Renal cortex interstitium (tissue), 15 donors: ENCODE measurements around the gene ALG6. TPM values are rescaled to one million over a fixed set of nuclear protein-coding genes. Genes with fewer than 3 reads are reported as not detected.
A peak's percentile ranks its signal among the peaks of the same experiment; 100 is the strongest.

ENCODE experiments used
- DNase-seq, 11 donors: peaks; one replicate each; pipeline ENCODE4 v3.0.0-alpha.2; 2013; ENCODE audit warnings: low read depth in 9 of 11, low spot score in 4 of 11; ENCODE audit errors: extremely low read depth in 1 of 11
- long read RNA-seq, 16 experiments: transcript quantifications; one replicate each; lab custom pipeline, GENCODE V29; 2026
- polyA plus RNA-seq, 3 donors: library from polyadenylated mRNA; unstranded; fragments of 120-200 nt; gene quantifications; one replicate each; pipeline ENCODE4 v1.2.1, GENCODE V29; 2013; ENCODE audit not compliant: insufficient read length in 3 of 3

The ALG6 gene
- 10 to 100 TPM; 21.3 to 25.3 (median 24.5) TPM for polyA plus RNA-seq
- long read RNA-seq, donor 1, result 0 reads
- long read RNA-seq, donor 2, partial matches to known transcripts, result 0 of 1 reads
- long read RNA-seq, donor 2, other reads (novel, unspliced or antisense), result 0 of 1 reads
- long read RNA-seq, donor 3, partial matches to known transcripts, result 0 of 11 reads
- long read RNA-seq, donor 3, other reads (novel, unspliced or antisense), result 10 of 11 reads
- long read RNA-seq, donor 4, partial matches to known transcripts, result 0 of 55 reads
- long read RNA-seq, donor 4, other reads (novel, unspliced or antisense), result 51 of 55 reads
- long read RNA-seq, donor 5, result 0 reads
- long read RNA-seq, donor 6, partial matches to known transcripts, result 8 of 9 reads
- long read RNA-seq, donor 6, other reads (novel, unspliced or antisense), result 0 of 9 reads
- long read RNA-seq, donor 7, partial matches to known transcripts, result 0 of 8 reads
- long read RNA-seq, donor 7, other reads (novel, unspliced or antisense), result 8 of 8 reads
- long read RNA-seq, donor 8, partial matches to known transcripts, result 25 of 107 reads
- long read RNA-seq, donor 8, other reads (novel, unspliced or antisense), result 81 of 107 reads
- long read RNA-seq, donor 9, partial matches to known transcripts, result 0 of 5 reads
- long read RNA-seq, donor 9, other reads (novel, unspliced or antisense), result 5 of 5 reads
- long read RNA-seq, donor 10, partial matches to known transcripts, result 19 of 74 reads
- long read RNA-seq, donor 10, other reads (novel, unspliced or antisense), result 54 of 74 reads
- long read RNA-seq, donor 11, partial matches to known transcripts, result 0 of 6 reads
- long read RNA-seq, donor 11, other reads (novel, unspliced or antisense), result 6 of 6 reads
- long read RNA-seq, donor 12, partial matches to known transcripts, result 0 of 1 reads
- long read RNA-seq, donor 12, other reads (novel, unspliced or antisense), result 0 of 1 reads
- long read RNA-seq, donor 13, partial matches to known transcripts, result 48 of 154 reads
- long read RNA-seq, donor 13, other reads (novel, unspliced or antisense), result 106 of 154 reads
- long read RNA-seq, donor 14, partial matches to known transcripts, result 0 of 6 reads
- long read RNA-seq, donor 14, other reads (novel, unspliced or antisense), result 6 of 6 reads
- long read RNA-seq, donor 15, partial matches to known transcripts, result 0 of 1 reads
- long read RNA-seq, donor 15, other reads (novel, unspliced or antisense), result 0 of 1 reads
- long read RNA-seq, donor 16, partial matches to known transcripts, result 42 of 175 reads
- long read RNA-seq, donor 16, other reads (novel, unspliced or antisense), result 129 of 175 reads

DNA sequence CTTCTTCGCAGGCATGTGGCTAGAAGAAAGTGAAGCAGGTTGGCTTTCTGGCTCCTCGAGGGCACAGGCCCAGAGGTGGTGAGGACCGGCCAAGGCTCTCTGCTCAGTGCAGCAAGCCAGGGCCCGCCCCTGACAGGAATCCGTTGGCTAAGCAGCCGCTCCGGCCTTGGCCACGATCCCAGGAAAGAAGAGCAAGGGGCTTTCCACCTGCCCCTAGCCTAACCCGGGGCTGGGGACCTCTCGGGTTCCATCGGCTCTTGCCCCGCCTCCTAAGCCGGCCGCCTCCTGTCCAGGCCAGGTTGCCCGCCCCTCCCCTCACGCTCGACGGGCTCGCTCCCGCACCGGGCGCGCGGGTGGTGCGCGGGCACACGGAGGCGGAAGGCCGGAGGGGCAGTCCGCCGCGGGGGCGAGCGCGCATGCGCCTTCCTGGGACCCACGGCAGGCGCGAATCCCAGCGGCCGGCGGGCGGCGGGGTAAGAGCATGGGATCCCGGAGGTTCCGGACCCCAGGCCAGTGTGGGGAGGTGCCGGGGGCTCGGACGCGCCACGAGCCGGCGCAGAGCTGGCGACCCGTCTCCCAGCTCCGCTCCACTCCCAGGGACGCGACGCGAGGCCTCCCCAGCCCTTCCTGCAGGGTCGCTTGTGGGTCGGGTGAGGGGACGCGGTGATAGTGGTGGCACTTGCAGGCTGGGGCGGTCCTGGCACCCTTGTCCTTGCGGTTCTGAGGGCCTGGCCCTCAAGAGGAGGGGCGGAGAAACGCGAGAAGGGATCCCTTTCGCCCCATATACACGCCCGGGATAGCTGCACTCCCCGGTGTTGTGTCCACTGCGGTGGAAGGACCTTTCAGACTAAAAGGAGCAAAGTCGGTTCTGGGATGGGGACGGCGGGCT lies at the start of gene ALG6:
Gene ALG6 (plus strand): TSS at position 413 of the 889 bp plus-strand sequence. CDS start 3,351 bp downstream, outside the sequence.
- peak; percentile 78 to 96 (median 93) for DNase-seq

DNA sequence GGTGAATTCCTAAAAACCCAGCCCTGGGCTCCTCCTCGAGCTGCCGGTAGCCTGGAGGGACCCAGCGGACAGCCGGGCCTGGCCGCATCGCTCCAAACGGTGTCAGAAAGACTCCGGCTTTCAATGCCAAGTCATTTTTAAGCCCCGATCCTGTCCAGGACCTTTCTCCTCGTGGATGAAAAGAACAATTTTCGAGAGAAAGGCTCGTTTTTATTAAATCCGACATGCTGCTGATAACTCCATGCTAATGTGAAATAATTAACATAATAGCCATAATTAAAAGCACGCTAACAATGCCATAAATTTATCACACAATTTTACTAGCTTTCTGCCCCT lies 49.6 kb upstream of the ALG6 start:
- no peak for DNase-seq

- DNase-seq, result no peak
These were observed 49.0 kb upstream of the ALG6 start for GRCh38 chr1:63318201-63318979.

DNA sequence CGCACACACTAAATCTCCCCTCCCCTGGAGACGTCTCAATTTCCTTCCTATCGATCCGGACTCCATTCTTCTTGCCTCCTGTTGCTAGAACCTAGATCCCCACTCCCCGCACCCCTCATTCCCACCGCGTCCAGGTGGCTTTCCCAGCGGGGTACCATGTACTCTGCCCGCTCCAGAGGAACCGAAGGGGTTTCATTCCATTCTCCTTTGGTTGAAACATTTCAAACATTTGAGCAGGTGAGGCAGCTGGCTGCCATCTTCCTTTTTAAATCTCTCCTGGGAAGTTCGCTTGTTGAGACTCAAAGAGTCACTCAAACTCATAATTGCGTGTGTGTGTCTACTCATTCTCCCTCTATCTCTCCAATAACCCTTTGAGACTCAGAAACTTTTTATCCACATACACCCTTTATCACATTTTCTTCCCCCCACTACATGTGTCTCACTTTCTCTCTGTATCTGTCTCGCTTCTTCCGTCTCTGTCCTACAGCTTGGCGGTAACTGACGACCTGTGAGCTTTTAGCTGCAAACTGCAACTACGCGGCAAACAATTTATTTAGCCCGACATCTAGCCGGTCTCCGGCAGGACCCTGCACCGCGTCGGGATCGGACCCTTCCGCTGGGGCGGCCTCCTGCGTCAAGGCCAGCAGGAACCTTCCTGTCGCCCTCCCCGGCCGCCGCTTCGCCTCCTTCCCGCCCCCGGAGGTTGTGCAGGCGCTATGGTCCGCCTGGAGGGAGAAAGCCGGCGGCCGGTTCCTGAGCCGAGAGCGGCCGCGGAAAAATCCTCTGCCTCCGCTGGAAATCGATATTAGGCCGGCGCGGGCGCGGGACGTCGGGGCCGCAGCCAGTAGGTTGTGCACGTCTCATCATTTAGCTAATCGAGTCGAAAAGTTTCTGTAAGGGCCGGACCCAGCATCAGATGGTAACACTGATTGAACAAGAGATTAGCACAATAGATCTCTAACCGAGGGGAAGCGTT lies 48.1 kb upstream of the ALG6 start:
- no peak for DNase-seq

DNA sequence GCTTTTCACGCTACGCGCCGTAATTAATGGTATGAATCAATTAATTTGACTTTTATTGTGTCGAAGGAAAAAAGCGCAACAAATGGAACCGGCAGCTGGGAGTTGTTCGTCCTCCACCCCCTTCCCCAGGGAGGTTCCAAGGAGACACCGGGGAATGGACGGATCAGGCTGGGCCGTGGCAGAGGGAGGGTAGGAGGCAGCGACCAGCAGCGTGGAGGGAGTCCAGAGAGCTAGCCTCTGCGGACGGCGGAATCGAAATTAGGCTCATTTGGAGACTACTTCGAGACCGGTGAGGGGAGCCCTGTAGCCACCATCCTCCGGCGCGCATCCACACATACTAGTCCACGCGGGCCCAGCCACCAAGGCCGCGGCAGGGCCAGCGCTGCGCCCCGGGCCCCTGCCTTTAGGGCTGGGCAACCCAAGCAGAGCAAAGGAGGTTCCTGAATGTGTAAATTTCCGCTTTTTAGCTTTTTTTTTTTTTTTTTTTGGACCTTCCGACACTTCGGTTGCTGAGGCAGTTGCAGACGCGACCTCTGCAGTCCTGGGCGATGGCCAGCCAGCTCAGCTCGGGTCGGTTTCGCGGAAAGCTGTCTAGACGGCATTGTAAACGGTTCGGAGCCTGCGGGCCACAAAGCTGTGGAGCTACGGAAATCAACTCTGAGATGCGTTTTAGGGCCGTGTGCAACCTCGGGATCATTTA lies 47.3 kb upstream of the ALG6 start:
- DNase-seq, result no peak

GRCh38 chr1:63321066-63321784 lies 46.2 kb upstream of the ALG6 start:
- no peak for DNase-seq

- DNase-seq, result no peak
These were observed 45.7 kb upstream of the ALG6 start for GRCh38 chr1:63321785-63322113.

DNA sequence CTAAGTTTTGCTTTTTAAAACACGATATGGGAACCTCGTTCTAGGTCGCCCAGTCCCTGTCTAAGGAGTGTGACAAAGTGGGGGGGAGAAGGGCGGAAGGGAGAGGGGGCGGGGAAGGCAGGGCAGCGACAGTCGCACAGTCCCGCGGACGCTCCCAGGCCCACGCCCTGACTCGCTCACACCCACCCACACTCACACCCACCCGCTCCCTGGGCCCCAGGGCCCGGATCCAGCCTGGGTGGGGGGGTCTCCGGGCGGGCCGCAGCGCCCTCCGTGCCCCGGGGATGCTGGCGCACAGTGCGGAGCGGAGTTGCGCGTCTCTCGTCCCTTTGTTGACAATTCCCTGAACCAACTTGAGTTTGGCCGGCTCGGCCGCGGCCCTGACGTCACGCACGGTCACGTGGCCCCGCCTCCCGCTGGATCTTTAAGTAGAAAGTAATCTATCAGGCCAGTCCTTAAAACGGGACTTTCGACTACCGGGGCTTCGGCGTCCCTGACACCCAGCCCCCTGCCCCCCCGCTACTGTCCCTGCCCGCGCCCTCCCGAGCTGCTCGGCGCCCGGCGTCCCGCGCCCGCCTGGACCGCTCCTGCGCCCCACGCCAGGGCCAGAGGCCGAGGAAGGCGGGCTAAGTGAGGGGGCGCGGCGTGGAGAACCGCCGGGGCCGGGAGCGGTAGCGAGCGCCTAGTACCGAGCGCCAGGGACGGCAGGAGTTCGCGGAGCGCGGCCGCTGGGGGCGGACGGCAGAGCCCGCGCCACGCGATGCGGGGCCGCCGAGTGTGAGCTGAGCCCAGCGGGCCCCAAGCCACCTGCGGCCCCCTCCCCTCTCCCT lies 45.1 kb upstream of the ALG6 start, which contains the start of gene FOXD3:
Gene FOXD3 (plus strand): TSS at position 454 of the 830 bp plus-strand sequence. CDS start 492 bp downstream, outside the sequence.
- no peak for DNase-seq

DNA sequence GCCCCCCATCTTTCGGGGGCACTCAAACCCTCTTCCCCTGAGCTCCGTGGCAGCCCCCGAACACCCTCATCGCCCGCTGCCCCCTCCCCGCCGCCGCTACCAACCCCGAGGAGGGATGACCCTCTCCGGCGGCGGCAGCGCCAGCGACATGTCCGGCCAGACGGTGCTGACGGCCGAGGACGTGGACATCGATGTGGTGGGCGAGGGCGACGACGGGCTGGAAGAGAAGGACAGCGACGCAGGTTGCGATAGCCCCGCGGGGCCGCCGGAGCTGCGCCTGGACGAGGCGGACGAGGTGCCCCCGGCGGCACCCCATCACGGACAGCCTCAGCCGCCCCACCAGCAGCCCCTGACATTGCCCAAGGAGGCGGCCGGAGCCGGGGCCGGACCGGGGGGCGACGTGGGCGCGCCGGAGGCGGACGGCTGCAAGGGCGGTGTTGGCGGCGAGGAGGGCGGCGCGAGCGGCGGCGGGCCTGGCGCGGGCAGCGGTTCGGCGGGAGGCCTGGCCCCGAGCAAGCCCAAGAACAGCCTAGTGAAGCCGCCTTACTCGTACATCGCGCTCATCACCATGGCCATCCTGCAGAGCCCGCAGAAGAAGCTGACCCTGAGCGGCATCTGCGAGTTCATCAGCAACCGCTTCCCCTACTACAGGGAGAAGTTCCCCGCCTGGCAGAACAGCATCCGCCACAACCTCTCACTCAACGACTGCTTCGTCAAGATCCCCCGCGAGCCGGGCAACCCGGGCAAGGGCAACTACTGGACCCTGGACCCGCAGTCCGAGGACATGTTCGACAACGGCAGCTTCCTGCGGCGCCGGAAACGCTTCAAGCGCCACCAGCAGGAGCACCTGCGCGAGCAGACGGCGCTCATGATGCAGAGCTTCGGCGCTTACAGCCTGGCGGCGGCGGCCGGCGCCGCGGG lies 44.2 kb upstream of the ALG6 start:
- DNase-seq, result no peak

DNA sequence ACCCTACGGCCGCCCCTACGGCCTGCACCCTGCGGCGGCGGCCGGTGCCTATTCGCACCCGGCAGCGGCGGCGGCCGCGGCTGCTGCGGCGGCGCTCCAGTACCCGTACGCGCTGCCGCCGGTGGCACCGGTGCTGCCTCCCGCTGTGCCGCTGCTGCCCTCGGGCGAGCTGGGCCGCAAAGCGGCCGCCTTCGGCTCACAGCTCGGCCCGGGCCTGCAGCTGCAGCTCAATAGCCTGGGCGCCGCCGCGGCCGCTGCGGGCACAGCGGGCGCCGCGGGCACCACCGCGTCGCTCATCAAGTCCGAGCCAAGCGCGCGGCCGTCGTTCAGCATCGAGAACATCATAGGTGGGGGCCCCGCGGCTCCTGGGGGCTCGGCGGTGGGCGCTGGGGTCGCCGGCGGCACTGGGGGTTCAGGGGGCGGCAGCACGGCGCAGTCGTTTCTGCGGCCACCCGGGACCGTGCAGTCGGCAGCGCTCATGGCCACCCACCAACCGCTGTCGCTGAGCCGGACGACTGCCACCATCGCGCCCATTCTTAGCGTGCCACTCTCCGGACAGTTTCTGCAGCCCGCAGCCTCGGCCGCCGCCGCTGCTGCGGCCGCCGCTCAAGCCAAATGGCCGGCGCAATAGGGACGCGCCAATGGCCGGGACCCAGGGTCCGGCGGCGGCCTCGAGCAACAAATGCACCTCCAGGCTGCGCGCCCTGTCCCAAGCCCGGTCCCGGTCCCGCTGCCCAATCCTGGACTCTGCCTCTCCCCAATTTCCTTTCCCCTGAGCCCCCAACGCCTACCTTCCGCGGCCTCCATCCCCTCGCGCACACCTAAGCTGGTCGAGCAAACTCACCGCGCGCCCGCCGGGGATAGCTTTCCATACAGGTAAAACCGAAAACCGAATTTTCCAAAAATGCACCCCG lies 43.3 kb upstream of the ALG6 start:
- DNase-seq, result no peak

GRCh38 chr1:63324779-63325119 lies 42.7 kb upstream of the ALG6 start:
- no peak for DNase-seq

- DNase-seq, result no peak
These were observed 42.0 kb upstream of the ALG6 start for GRCh38 chr1:63325279-63325985.
